Caco-2 (cell line): ENCODE data around the gene ANKRD44. TPM values are rescaled to one million over a fixed set of nuclear protein-coding genes. Genes with fewer than 3 reads are reported as not detected.

Experiments
- BruUV-seq: library from RNA; stranded (reverse); fragments of 400-500 nt; replicated peaks from 2 replicates; lab custom pipeline; 2021; lab: Mats Ljungman, UMichigan
- CTCF ChIA-PET: fragments of 300-600 bp; sonication (Branson Sonifier 250); formaldehyde crosslinking; loops from one replicate; lab custom pipeline; 2022; ENCODE audit warnings: antibody characterized with exemption; lab: Charles Lee
- POLR2A ChIA-PET: fragments of 300-600 bp; sonication (Branson Sonifier 250); formaldehyde crosslinking; loops from one replicate; lab custom pipeline; 2022; ENCODE audit warnings: antibody characterized with exemption; lab: Charles Lee
- DNase-seq, 2 experiments: peaks; one replicate each; pipeline versions ENCODE4 v3.0.0 to v3.0.0-alpha.2; 2020 to 2022
- H3K27me3 ChIP-seq: replicated peaks from 2 replicates; pipeline ENCODE4 v1.6.0; 2011; ENCODE audit warnings: low read length; ENCODE audit not compliant: control insufficient read depth, insufficient read depth
- H3K36me3 ChIP-seq: 2 replicates; pipeline ENCODE4 v1.5.1; 2011; ENCODE audit warnings: low read length; ENCODE audit not compliant: control insufficient read depth, insufficient read depth
- H3K4me1 ChIP-seq: fragments of 250-450 bp; sonication (Bioruptor Pico); 2 replicates; pipeline ENCODE4 v1.5.1; 2020; ENCODE audit warnings: mild to moderate bottlenecking
- H3K4me3 ChIP-seq: 2 replicates; pipeline ENCODE4 v1.5.1; 2011; ENCODE audit warnings: low read depth, mild to moderate bottlenecking, control low read depth, low read length
- H3K9me3 ChIP-seq: fragments of 250-450 bp; sonication (Bioruptor Pico); 2 replicates; pipeline ENCODE4 v1.5.1; 2020; ENCODE audit warnings: mild to moderate bottlenecking, moderate library complexity
- H3K27ac Mint-ChIP-seq: one replicate; pipeline ENCODE4 v1.8.0; 2022; ENCODE audit warnings: mixed read lengths; ENCODE audit not compliant: unreplicated experiment
- H3K27me3 Mint-ChIP-seq: one replicate; pipeline ENCODE4 v1.8.0; 2022; ENCODE audit warnings: mixed read lengths; ENCODE audit not compliant: insufficient read depth, unreplicated experiment
- H3K36me3 Mint-ChIP-seq: one replicate; pipeline ENCODE4 v1.8.0; 2022; ENCODE audit warnings: mild to moderate bottlenecking, mixed read lengths; ENCODE audit not compliant: insufficient read depth, unreplicated experiment
- H3K4me1 Mint-ChIP-seq: one replicate; pipeline ENCODE4 v1.8.0; 2022; ENCODE audit warnings: low read depth, mixed read lengths; ENCODE audit not compliant: unreplicated experiment
- H3K4me3 Mint-ChIP-seq: one replicate; pipeline ENCODE4 v1.8.0; 2022; ENCODE audit warnings: mild to moderate bottlenecking, moderate library complexity, mixed read lengths; ENCODE audit not compliant: unreplicated experiment
- H3K9me3 Mint-ChIP-seq: one replicate; pipeline ENCODE4 v1.8.0; 2022; ENCODE audit warnings: mixed read lengths; ENCODE audit not compliant: unreplicated experiment
- intact Hi-C: fragments of 100-400 bp; cut with micrococcal nuclease; formaldehyde crosslinking; loops from one replicate; pipeline ENCODE4 v1.10.0; 2022; ENCODE audit not compliant: unreplicated experiment
- total RNA-seq: library from RNA; stranded (reverse); gene quantifications from 2 replicates; pipeline ENCODE4 v1.2.3, GENCODE V29; 2022
- TF ChIP-seq, protein P1 (sequence below), 2 experiments: fragments of 200-600 bp in 1 of 2; IDR thresholded peaks; 1 replicate in 1 of 2; 2 replicates in 1 of 2; pipeline versions ENCODE4 v1.5.1 to v1.8.0; 2011 to 2022; ENCODE audit warnings: antibody characterized with exemption in 1 of 2, control low read depth in 1 of 2, inconsistent platforms in 1 of 2, low read depth in 1 of 2, low read length in 1 of 2, mild to moderate bottlenecking in 1 of 2, moderate library complexity in 1 of 2; ENCODE audit not compliant: insufficient read depth in 1 of 2, severe bottlenecking in 1 of 2, unreplicated experiment in 1 of 2

The ANKRD44 gene
- total RNA-seq, 1 experiment from 2014 or later: 1.0 TPM

DNA sequence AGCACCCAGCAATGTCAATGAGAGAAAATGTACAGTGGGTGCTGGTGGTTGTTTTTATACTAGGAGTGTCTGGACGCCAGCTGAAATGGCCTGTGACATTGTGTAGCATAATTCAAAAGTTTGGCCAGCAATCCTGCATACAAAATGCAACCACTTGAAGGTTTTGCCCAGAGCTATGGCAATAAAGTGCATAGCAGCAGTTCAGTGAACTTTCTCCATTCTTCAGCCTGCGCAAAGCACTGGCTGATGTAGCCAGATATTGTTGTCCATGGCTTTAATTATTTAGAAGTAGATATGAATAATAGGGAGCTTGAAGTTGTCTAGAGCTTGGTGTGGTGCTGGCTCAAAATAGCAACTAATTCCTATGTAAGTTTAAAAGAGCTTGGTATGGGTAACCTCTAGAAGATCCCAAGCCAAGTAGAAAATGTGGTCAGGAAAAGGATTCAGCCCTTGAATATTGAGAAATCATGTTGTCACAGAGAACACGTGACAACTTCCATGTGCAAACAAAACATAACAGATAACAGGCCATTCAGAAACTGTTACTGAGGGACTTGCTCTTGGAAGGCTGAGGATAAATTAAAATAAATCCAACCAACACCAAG is 350.7 kb downstream of the ANKRD44 start:
- Mint-ChIP-seq H3K36me3 (no peaks in the 10 kb centered on the region), H3K4me3 (no peak overlapping the region), H3K27me3 (peaks cover 3% of the 10 kb centered on the region), H3K9me3 (no peaks in the 10 kb centered on the region), H3K27ac (no peak overlapping the region), H3K4me1 (no peaks in the 10 kb centered on the region)
- ChIA-PET CTCF (no interaction called here), POLR2A (no interaction called here)
- intact Hi-C loops: no loop called here
- Histone ChIP-seq H3K36me3 (no peaks in the 10 kb centered on the region), H3K27me3 (no peaks in the 10 kb centered on the region), H3K9me3 (no peaks in the 10 kb centered on the region), H3K4me3 (no peak overlapping the region), H3K4me1 (no peaks in the 10 kb centered on the region)
- TF ChIP-seq, protein P1, sequence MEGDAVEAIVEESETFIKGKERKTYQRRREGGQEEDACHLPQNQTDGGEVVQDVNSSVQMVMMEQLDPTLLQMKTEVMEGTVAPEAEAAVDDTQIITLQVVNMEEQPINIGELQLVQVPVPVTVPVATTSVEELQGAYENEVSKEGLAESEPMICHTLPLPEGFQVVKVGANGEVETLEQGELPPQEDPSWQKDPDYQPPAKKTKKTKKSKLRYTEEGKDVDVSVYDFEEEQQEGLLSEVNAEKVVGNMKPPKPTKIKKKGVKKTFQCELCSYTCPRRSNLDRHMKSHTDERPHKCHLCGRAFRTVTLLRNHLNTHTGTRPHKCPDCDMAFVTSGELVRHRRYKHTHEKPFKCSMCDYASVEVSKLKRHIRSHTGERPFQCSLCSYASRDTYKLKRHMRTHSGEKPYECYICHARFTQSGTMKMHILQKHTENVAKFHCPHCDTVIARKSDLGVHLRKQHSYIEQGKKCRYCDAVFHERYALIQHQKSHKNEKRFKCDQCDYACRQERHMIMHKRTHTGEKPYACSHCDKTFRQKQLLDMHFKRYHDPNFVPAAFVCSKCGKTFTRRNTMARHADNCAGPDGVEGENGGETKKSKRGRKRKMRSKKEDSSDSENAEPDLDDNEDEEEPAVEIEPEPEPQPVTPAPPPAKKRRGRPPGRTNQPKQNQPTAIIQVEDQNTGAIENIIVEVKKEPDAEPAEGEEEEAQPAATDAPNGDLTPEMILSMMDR (IDR thresholded peaks at IDR 0.05; ENCODE audit: insufficient read depth in 1 of 2, low read depth in 1 of 2, low read length in 1 of 2, severe bottlenecking in 1 of 2, unreplicated experiment in 1 of 2): no peak
- no TSS peak for BruUV-seq
- DNase-seq: no peak

DNA sequence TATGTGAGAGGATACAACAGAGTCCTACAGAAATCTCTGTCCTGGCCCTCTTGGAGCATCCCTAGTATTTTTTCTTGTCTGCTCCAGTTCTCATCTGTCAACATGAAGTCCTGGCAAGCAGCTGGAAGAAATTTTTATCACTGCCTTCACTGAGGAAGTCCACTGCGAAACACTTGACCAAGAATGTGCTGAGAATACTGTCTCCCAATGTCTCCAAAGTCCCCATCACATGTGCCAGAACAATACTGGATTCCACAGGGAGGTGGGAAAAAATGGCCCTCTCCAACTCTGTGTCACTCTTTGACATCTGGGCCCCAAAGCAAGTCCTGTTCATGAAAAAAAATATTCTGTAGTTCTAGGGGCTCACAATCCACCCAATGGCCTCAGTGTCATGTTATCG is 351.3 kb downstream of the ANKRD44 start:
- H3K9me3 Mint-ChIP-seq: no peaks in the 10 kb centered on the region
- Histone ChIP-seq H3K36me3 (no peaks in the 10 kb centered on the region), H3K9me3 (no peaks in the 10 kb centered on the region), H3K27me3 (no peaks in the 10 kb centered on the region), H3K4me3 (no peak overlapping the region), H3K4me1 (no peaks in the 10 kb centered on the region)
- DNase-seq: no peak
- H3K4me3 Mint-ChIP-seq: no peak overlapping the region
- no TSS peak for BruUV-seq
- intact Hi-C loops: no loop called here
- H3K27me3 Mint-ChIP-seq: peaks cover 3% of the 10 kb centered on the region
- TF ChIP-seq, protein P1 (IDR thresholded peaks at IDR 0.05; ENCODE audit: insufficient read depth in 1 of 2, low read depth in 1 of 2, low read length in 1 of 2, severe bottlenecking in 1 of 2, unreplicated experiment in 1 of 2): no peak
- H3K27ac Mint-ChIP-seq: no peak overlapping the region
- ChIA-PET POLR2A (no interaction called here), CTCF (no interaction called here)
- no peaks in the 10 kb centered on the region for H3K4me1 Mint-ChIP-seq
- no peaks in the 10 kb centered on the region for H3K36me3 Mint-ChIP-seq

DNA sequence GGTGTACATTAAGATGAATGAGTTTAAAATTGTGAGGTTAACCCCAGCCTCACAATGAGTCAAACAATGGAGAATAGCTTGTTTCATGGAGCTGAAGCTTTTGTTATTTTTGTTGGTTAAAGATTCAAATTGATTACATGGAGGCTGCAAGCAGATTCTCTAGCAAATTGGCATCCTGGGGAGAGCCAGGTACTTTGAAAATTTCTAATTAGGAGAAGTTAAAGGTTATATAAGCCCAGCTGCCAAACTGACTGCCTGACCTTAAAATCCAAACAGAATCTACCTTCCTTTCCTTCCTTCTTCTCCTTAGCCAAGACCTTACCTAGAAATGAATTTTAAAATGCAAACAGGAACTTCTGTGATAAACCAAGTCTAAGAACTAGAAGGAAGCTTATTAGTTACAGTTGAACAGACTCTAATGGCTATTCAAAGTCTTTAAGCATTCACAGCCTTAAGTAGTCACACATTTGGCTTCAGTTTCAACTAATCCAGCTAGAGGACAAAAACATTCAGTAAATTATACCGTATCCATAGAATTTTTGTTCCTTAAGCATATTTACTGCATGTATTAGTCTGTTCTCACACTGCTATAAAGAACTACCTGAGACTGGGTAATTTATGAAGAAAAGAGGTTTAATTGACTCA is 352.6 kb downstream of the ANKRD44 start:
- DNase-seq: no peak
- Mint-ChIP-seq H3K27me3 (peaks cover 3% of the 10 kb centered on the region), H3K36me3 (no peaks in the 10 kb centered on the region), H3K27ac (no peak overlapping the region), H3K4me3 (no peak overlapping the region), H3K4me1 (no peaks in the 10 kb centered on the region), H3K9me3 (no peaks in the 10 kb centered on the region)
- ChIA-PET CTCF (no interaction called here), POLR2A (no interaction called here)
- Histone ChIP-seq H3K4me1 (0 out of 2 replicates have a peak, but pooled peaks cover 4% of the 10 kb centered on the region), H3K36me3 (no peaks in the 10 kb centered on the region), H3K9me3 (no peaks in the 10 kb centered on the region), H3K4me3 (no peak overlapping the region), H3K27me3 (no peaks in the 10 kb centered on the region)
- intact Hi-C loops: no loop called here
- TF ChIP-seq, protein P1 (IDR thresholded peaks at IDR 0.05; ENCODE audit: insufficient read depth in 1 of 2, low read depth in 1 of 2, low read length in 1 of 2, severe bottlenecking in 1 of 2, unreplicated experiment in 1 of 2): no peak
- BruUV-seq: no TSS peak
